GM21619 (cell line): ENCODE results near the gene GNRH2.
"Not testable (repeated sequence)": the region's sequence is repeated elsewhere in the genome, so short reads cannot be mapped to it uniquely, and the experiment has no call there.

Experiments used
- ATAC-seq: cut with Tn5 transposase; IDR thresholded peaks from one replicate; pipeline ENCODE4 v1.9.1; 2021; ENCODE audit not compliant: unreplicated experiment

The GNRH2 gene

DNA sequence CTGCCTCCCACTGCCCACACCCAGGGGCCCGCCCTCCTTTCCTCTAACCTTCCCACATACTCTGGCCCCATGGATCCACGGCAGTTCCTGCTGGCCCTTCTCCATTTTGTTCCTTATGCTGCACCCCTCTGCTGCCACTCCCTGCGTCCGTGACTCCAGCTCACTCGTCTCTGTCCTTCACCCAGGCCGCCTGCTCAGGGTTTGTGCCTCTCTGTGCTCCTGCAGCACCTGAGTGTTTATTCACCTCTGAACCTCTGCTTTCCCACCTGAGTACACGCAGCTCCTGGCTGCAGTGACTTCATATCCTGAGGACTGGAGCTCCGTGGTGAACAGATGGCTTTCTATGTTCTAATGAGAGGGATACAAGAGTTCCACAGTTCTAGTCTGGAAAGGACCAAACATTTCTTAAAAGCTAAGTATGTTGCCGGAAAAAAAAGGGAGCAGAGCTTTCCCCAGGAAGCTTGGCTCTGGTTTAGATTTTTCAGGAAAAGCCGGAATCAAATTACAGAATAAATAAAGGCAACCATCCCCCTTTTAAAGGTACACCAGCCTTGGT, 1.5 kb upstream of the GNRH2 start:
- ATAC-seq, result no peak

DNA sequence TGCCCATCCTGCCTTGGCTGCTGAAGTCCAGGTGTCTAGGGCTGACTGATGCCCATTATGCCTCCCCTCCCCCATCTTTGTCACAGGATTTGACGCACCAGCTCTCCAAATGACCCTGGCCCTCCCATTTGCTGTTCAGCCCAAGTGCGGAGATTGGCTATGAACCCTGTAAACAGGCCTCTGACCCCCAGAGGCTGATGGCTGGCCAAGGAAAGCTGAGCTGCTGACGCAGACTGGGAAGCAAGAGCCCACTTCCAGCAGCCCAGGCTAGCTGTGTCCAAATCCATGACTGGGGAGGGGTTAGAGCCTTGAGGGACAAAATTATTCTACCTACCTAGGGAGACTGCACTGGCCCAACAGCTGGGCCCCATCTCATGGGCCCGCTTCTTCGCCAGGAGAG, 797 bp upstream of the GNRH2 start:
- no peak for ATAC-seq

DNA sequence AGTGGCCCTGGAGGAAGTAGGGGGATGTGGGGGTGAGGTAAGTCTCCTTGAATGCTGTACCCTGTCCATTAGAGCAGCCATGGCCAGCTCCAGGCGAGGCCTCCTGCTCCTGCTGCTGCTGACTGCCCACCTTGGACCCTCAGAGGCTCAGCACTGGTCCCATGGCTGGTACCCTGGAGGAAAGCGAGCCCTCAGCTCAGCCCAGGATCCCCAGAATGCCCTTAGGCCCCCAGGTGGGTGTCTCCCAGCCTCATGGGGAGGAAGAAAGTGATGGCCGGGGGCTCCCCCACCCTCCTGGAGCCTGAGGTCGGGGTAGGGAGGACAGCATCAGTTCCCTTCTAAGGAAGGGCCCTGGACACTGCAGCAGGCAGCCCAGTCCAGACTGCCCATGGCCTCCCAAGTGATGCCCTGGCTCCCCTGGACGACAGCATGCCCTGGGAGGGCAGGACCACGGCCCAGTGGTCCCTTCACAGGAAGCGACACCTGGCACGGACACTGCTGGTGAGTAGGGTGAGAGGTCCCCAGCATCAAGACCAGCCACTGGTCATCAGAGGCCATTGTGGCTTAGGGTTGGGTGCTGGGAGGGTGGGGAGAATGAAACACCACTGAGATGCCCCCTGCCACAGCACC, 1.0 kb downstream of the GNRH2 start:
- no peak for ATAC-seq

GRCh38 chr20:3045042-3045815, 1.8 kb downstream of the GNRH2 start:
- peak; percentile 42 for ATAC-seq

- peak; percentile 82 for ATAC-seq
These were observed 2.6 kb downstream of the GNRH2 start, which contains the start of gene MRPS26 for GRCh38 chr20:3045816-3046676. MRPS26 (plus strand) TSS chr20:3046052; CDS start chr20:3046069, 17 bp downstream.

DNA sequence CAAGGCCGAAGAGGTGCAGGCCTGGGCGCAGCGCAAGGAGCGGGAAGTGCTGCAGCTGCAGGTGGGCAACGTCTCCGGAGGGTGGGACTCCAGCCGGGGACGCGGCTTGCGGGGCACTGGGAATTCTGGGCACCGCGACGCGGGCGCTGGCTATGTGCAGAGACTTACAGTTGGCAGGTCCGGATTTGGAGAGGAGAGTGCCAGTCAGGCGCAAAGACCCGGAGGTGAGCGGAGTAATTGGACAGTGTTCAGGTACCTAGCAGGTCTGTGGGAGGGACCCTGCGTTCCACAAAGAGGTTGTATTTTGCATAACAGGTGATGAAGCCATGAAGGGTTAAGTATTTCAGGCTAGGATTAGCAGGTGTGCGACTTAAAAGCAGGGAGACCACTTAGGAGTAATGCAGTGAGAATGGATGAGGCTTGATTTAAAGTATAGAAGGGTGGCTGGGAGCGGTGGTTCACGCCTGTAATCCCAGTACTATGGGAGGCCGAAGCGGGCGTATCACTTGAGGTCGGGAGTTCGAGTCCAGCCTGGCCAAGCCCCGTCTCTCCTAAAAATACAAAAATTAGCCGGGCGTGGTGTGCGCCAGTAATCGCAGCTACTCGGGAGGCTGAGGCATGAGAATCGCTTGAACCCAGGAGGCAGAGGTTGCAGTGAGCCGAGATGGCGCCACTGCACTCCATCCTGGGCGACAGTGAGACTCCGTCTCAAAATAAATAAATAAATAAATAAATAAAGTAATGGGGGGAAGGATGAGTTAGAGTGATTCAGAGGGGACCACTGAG, 3.4 kb downstream of the GNRH2 start:
- ATAC-seq, result no peak

DNA sequence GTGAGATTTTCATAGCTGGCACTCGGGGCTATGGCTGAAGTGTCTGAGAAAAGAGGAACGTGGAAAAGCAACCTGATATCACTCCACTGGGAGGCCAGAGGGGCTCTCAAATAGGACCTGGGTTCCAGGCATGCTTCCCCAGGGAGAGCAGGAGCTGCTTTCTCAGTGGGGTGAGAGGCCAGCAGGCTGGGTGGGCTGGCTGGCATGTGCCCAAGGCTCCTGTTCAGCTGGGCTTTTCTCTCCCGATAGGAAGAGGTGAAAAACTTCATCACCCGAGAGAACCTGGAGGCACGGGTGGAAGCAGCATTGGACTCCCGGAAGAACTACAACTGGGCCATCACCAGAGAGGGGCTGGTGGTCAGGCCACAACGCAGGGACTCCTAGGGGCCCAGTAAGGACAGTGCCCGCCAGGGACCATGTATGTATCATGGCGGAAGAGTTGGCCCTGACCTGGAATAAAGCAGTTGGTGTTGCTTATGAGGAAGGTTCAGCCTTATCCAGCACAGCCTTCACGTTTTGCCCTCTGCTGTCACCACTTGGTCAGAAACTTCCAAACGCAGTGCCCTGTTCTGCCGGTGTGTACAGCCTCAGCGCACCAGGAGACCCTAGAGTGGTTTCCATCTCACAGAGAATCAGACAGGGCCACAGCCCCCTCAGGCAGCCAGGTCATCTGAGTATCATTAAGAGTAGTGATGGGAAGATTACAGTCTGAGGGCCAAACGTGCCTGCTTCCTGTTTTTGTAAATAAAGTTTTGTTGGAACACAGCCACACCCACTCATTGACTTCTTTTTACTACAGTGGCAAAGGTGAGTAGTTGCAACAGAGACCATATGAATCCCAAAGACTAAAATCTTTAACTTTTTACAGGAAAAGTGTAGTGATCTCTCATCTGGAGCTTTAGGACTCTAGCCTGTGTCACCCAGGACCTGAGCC, 4.3 kb downstream of the GNRH2 start:
- ATAC-seq, result no peak

DNA sequence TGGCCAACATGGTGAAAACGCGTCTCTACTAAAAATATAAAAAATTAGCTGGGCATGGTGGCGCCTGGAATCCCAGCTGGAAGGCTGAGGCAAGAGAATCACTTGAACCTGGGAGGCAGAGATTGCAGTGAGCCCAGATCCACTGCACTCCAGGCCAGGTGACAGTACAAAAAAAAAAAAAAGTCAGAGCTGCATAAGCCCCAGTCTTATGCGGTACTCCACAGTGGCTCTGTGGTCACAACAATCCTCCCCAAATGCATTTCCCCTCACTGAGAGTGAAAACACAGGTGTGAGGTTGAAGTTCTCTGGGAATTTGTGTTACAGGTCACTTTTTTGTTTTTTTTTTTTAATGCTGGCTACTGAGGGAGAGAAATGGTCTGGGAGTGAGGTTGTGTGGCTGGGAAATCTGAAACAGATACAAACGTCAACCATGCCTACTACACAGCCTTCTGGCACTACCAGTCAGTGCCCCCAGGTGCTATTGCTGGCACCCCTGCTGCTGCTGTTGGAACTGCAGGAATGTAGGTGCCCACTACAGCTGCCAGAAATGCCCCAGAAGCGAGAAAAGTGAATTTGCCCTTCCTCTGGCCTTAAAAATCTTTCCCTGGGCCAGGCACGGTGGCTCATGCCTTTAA, 8.1 kb downstream of the GNRH2 start:
- no peak for ATAC-seq

DNA sequence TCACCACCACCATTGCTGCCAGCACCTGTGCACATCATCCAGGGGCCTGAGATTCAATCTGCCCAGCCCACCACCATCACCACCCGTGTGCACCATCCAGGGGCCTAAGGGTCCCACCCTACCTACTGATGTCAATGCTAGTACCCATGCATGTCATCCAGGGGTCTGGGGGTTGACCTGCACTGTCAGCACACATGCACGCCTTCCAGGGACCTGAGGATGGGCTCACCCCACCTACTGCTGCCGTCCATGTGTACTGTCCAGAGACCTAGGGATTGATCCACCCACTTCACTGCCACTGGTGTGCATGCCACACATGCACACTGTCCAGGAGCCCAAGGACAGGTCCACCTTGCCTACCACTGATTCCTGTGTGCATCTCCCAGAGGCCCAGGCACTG, 16.1 kb downstream of the GNRH2 start:
- no peak for ATAC-seq

- ATAC-seq, result not testable (repeated sequence)
These were observed 20.7 kb downstream of the GNRH2 start for GRCh38 chr20:3064119-3064518.

GRCh38 chr20:3067139-3068014, 24.0 kb downstream of the GNRH2 start:
- ATAC-seq, result no peak

GRCh38 chr20:3068075-3068474, 24.7 kb downstream of the GNRH2 start:
- ATAC-seq, result no peak

GRCh38 chr20:3068986-3069900, 25.8 kb downstream of the GNRH2 start:
- ATAC-seq, result no peak

DNA sequence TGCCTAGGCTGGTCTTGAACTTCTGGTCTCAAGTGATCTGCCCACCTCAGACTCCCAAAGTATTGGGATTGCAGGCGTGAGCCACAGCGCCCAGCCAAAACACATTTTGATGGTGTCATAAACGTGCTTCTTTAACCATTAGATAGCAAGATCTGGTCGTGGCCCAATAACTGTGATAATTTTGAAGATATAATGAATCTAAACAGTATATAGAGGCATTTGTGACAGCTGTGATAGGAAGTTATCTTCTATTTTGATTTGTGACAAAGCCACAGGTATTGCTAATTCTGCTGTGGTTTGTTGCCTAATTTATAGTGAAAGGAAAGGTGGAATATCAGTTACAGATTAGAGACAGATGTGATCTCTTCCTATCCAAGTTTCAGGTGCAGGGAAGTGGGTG, 27.3 kb downstream of the GNRH2 start:
- ATAC-seq, result no peak

DNA sequence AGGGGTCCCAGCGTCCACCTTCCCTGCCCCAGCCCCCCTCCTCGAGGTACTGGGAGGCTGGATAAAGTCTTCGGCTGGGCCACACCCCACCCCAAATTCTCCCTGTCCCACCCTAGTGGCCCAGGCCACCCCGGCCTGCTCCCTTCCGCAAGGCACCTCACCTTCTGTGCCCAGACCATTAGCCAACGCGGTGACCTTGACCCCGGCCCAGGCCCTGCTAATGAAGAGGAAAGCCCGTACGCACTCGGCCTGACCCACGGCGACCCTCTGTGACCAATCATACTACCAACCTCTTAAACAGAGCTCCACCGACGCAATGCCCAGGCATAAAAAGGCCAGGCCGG, 27.8 kb downstream of the GNRH2 start:
- ATAC-seq, result no peak

DNA sequence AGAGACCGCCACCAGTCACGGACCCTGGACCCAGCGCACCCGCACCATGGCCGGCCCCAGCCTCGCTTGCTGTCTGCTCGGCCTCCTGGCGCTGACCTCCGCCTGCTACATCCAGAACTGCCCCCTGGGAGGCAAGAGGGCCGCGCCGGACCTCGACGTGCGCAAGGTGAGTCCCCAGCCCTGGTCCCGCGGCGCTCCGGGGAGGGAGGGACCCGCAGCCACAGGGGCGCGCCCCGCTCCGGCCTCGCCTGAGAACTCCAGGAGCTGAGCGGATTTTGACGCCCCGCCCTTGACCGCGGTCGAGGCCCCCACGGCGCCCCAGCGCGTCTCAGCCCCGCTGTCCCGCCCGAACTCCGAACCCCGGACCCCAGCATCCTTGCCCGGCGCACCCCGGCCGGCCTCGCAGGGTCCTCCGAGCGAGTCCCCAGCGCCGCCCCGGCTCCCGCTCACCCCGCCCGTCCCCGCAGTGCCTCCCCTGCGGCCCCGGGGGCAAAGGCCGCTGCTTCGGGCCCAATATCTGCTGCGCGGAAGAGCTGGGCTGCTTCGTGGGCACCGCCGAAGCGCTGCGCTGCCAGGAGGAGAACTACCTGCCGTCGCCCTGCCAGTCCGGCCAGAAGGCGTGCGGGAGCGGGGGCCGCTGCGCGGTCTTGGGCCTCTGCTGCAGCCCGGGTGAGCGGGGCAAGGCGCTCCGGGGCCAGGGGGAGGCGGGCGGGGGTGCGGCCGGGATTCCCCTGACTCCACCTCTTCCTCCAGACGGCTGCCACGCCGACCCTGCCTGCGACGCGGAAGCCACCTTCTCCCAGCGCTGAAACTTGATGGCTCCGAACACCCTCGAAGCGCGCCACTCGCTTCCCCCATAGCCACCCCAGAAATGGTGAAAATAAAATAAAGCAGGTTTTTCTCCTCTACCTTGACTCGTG, 28.4 kb downstream of the GNRH2 start, which contains the start of gene OXT:
Gene OXT, plus strand, starts transcription at position 11 of the 920 bp plus-strand sequence. Its CDS starts 36 bp downstream, at position 47.
- ATAC-seq, result no peak
